ENCODE measurements around the gene ANKFN1. TPM values are rescaled to one million over a fixed set of nuclear protein-coding genes. Genes with fewer than 3 reads are reported as not detected.

Gene ANKFN1
- total RNA-seq, 1 experiment from 2014 or later, result not detected

GRCh38 chr17:56489980-56490379 lies 336.7 kb downstream of the ANKFN1 start:
- CTCF ChIA-PET, result no interaction called here
- BruUV-seq (replicated peaks), result no TSS peak

GRCh38 chr17:56495556-56495955 lies 342.3 kb downstream of the ANKFN1 start:
- no peaks in the 10 kb centered on the region for H3K36me3 ChIP-seq (ENCODE audit: control insufficient read depth, insufficient read depth, low read length)
- CTCF ChIA-PET, result no interaction called here
- no peaks in the 10 kb centered on the region for H3K9me3 ChIP-seq (ENCODE audit: control insufficient read depth, insufficient read depth, low read depth, low read length)
- no peaks in the 10 kb centered on the region for H3K4me1 ChIP-seq (ENCODE audit: control insufficient read depth, insufficient read depth, low read length)
- POLR2A ChIA-PET, result no interaction called here
- in situ Hi-C loops (cut with HindIII; ENCODE audit: low pct_unique_long_range_greater_than_20kb, low sequenced_read_pairs) (no loop called here), intact Hi-C loops (cut with micrococcal nuclease; ENCODE audit: unreplicated experiment) (loop anchor here (5.0 kb wide), 1 partner anchor 222 kb away; no protein-coding TSS in a partner anchor)
- no peak for DNase-seq (ENCODE audit: low read depth, low spot score)
- TF ChIP-seq REST (IDR thresholded peaks at IDR 0.05; ENCODE audit: insufficient read depth in 1 of 2, low read depth in 2 of 2, low read length in 1 of 2), result no peak
- TF ChIP-seq SIN3A (IDR thresholded peaks at IDR 0.05; ENCODE audit: borderline replicate concordance, insufficient read depth, low read depth, low read length), result no peak
- TF ChIP-seq CTCF (IDR thresholded peaks at IDR 0.05), result no peak
- no peak for TF ChIP-seq POLR2AphosphoS5 (IDR thresholded peaks at IDR 0.05; ENCODE audit: low read depth, low read length)
- TF ChIP-seq TCF7L2 (IDR thresholded peaks at IDR 0.05; ENCODE audit: low read depth, low read length), result no peak
- peaks cover 3% of the 10 kb centered on the region; the same call in 1 of the 2 replicates for H3K27me3 ChIP-seq (ENCODE audit: control insufficient read depth, insufficient read depth, low read length)
- no peak overlapping the region for H3K4me3 ChIP-seq (ENCODE audit: low read depth in 2 of 2, low read length in 2 of 2)
- no peak overlapping the region for H3K27ac ChIP-seq (ENCODE audit: low read length)
- BruUV-seq (replicated peaks), result no TSS peak
- no peak for ATAC-seq

More at GRCh38 chr17:56489980-56490379, 336.7 kb downstream of the ANKFN1 start:
- H3K9me3 ChIP-seq (ENCODE audit: control insufficient read depth, insufficient read depth, low read depth, low read length), result no peaks in the 10 kb centered on the region
- H3K36me3 ChIP-seq (ENCODE audit: control insufficient read depth, insufficient read depth, low read length), result no peaks in the 10 kb centered on the region
- in situ Hi-C loops (cut with HindIII; ENCODE audit: low pct_unique_long_range_greater_than_20kb, low sequenced_read_pairs) (no loop called here), intact Hi-C loops (cut with micrococcal nuclease; ENCODE audit: unreplicated experiment) (no loop called here)
- TF ChIP-seq TCF7L2 (IDR thresholded peaks at IDR 0.05; ENCODE audit: low read depth, low read length) (no peak), SIN3A (IDR thresholded peaks at IDR 0.05; ENCODE audit: borderline replicate concordance, insufficient read depth, low read depth, low read length) (no peak), POLR2AphosphoS5 (IDR thresholded peaks at IDR 0.05; ENCODE audit: low read depth, low read length) (no peak), REST (IDR thresholded peaks at IDR 0.05; ENCODE audit: insufficient read depth in 1 of 2, low read depth in 2 of 2, low read length in 1 of 2) (no peak)
- H3K27me3 ChIP-seq (ENCODE audit: control insufficient read depth, insufficient read depth, low read length), result peaks cover 4% of the 10 kb centered on the region; the same call in 1 of the 2 replicates
- POLR2A ChIA-PET, result no interaction called here
- no peak overlapping the region for H3K27ac ChIP-seq (ENCODE audit: low read length)
- no peaks in the 10 kb centered on the region for H3K4me1 ChIP-seq (ENCODE audit: control insufficient read depth, insufficient read depth, low read length)
- DNase-seq (ENCODE audit: low read depth, low spot score) (no peak), ATAC-seq (no peak)
- no peak overlapping the region for H3K4me3 ChIP-seq (ENCODE audit: low read depth in 2 of 2, low read length in 2 of 2)
